ENCODE measurements around the gene WTIP. TPM values are rescaled to one million over a fixed set of nuclear protein-coding genes. Genes with fewer than 3 reads are reported as not detected.
A peak's percentile ranks its signal among the peaks of the same experiment; 100 is the strongest.

The WTIP gene
- total and polyA plus RNA-seq, 2 of the 13 experiments (the other 11 are each of a cell fraction or from before 2014, with no cell fraction given), result 15.0 to 18.1 TPM

DNA sequence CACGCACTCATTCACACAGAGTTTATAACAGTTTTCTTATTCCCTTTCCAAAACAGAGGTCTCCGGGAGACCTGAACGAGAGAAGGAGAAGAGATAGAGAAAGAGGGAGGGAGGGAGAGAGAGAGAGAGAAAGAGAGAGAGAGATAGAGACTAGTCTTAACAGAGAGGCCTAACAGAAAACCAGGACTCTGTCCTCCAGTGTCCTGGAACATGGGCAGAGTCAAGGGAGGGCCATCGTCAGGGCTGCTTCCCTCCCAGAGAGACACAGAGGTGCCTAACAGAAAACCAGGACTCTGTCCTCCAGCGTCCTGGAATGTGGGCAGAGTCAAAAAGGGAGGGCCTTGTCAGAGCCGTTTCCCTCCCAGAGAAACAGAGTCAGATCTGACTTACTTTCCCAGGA lies 78.7 kb downstream of the WTIP start:
- no TSS peak for BruUV-seq (replicated peaks)
- Histone ChIP-seq H3K36me3 (replicated peaks in 1 of 2; ENCODE audit: control insufficient read depth in 1 of 2, insufficient read depth in 2 of 2, low read length in 2 of 2) (no peaks in the 10 kb centered on the region), H4K20me1 (ENCODE audit: insufficient read depth, low read length) (no peaks in the 10 kb centered on the region), H3K9ac (ENCODE audit: insufficient read depth, low read depth, low read length) (no peak overlapping the region), H3K79me2 (ENCODE audit: insufficient read depth, low read length) (no peaks in the 10 kb centered on the region), H3K27ac (ENCODE audit: extremely low read length, insufficient read depth, low read length) (no peak overlapping the region), H3K9me3 (ENCODE audit: low read length) (no peaks in the 10 kb centered on the region), H3K4me3 (replicated peaks in 1 of 3; ENCODE audit: insufficient read depth in 1 of 3, low read depth in 2 of 3, low read length in 3 of 3) (no peak overlapping the region), H3K4me2 (ENCODE audit: low read depth, low read length) (no peak overlapping the region), H3K4me1 (ENCODE audit: insufficient read depth, low read length) (no peaks in the 10 kb centered on the region), H3K27me3 (ENCODE audit: control insufficient read depth in 1 of 2, insufficient read depth in 2 of 2, low read length in 2 of 2) (peaks cover 3 to 26% of the 10 kb centered on the region in 2 experiments; a peak in 3 of 5 replicates), H2AFZ (ENCODE audit: low read length) (no peak overlapping the region)
- intact Hi-C loops (cut with micrococcal nuclease; ENCODE audit: unreplicated experiment), result no loop called here
- no peak for ATAC-seq
- ChIA-PET POLR2A (no interaction called here), CTCF (ENCODE audit: low intra/inter-chr PET ratio, low total read pairs) (no interaction called here)
- no peak for DNase-seq (ENCODE audit: low spot score)
- WGBS (ENCODE audit: low lambda C conversion rate), result 10% methylated on average over 6 of the region's 6 CpGs
- no peak for FAIRE-seq
- in situ Hi-C loops (cut with HindIII; ENCODE audit: extremely low pct_ligation_motif_present, low pct_unique_long_range_greater_than_20kb), result no loop called here
- no peak for TF ChIP-seq NCOR1 (IDR thresholded peaks at IDR 0.05; ENCODE audit: borderline replicate concordance, low read length)
- TF ChIP-seq, protein P1, sequence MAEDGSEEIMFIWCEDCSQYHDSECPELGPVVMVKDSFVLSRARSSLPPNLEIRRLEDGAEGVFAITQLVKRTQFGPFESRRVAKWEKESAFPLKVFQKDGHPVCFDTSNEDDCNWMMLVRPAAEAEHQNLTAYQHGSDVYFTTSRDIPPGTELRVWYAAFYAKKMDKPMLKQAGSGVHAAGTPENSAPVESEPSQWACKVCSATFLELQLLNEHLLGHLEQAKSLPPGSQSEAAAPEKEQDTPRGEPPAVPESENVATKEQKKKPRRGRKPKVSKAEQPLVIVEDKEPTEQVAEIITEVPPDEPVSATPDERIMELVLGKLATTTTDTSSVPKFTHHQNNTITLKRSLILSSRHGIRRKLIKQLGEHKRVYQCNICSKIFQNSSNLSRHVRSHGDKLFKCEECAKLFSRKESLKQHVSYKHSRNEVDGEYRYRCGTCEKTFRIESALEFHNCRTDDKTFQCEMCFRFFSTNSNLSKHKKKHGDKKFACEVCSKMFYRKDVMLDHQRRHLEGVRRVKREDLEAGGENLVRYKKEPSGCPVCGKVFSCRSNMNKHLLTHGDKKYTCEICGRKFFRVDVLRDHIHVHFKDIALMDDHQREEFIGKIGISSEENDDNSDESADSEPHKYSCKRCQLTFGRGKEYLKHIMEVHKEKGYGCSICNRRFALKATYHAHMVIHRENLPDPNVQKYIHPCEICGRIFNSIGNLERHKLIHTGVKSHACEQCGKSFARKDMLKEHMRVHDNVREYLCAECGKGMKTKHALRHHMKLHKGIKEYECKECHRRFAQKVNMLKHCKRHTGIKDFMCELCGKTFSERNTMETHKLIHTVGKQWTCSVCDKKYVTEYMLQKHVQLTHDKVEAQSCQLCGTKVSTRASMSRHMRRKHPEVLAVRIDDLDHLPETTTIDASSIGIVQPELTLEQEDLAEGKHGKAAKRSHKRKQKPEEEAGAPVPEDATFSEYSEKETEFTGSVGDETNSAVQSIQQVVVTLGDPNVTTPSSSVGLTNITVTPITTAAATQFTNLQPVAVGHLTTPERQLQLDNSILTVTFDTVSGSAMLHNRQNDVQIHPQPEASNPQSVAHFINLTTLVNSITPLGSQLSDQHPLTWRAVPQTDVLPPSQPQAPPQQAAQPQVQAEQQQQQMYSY (CRISPR knock-in tag; IDR thresholded peaks at IDR 0.05), result peak; percentile 78; the same call in 1 of the 2 replicates

Other genes with a start within 250 kb of the WTIP start
- gene GARRE1, start 227.2 kb upstream of the WTIP start, total RNA-seq (2016; rRNA removed; fragmentation: Illumina TruSeq; extraction: Trizol), result 8.0 and 8.2 TPM in 2 replicates
- gene GARRE1, start 227.2 kb upstream of the WTIP start, polyA plus RNA-seq (2011; rRNA removed), result 11.7 and 11.8 TPM in 2 replicates
- 167 and 207 TPM in 2 replicates for gene GPI, start 116.6 kb upstream of the WTIP start, total RNA-seq (2016; rRNA removed; fragmentation: Illumina TruSeq; extraction: Trizol)
- gene GPI, start 116.6 kb upstream of the WTIP start, polyA plus RNA-seq (2011; rRNA removed), result 115 and 147 TPM in 2 replicates
- 35.2 and 40.5 TPM in 2 replicates for gene PDCD2L, start 77.4 kb upstream of the WTIP start, total RNA-seq (2016; rRNA removed; fragmentation: Illumina TruSeq; extraction: Trizol)
- gene PDCD2L, start 77.4 kb upstream of the WTIP start, polyA plus RNA-seq (2011; rRNA removed), result 24.5 and 29.3 TPM in 2 replicates
- gene UBA2, start 53.4 kb upstream of the WTIP start, total RNA-seq (2016; rRNA removed; fragmentation: Illumina TruSeq; extraction: Trizol), result 222 and 327 TPM in 2 replicates
- gene UBA2, start 53.4 kb upstream of the WTIP start, polyA plus RNA-seq (2011; rRNA removed), result 117 and 172 TPM in 2 replicates
- not detected in 2 replicates for gene SCGB2B2, start 195.4 kb downstream of the WTIP start, total RNA-seq (2016; rRNA removed; fragmentation: Illumina TruSeq; extraction: Trizol)
- 0.03 and 0.12 TPM in 2 replicates for gene SCGB2B2, start 195.4 kb downstream of the WTIP start, polyA plus RNA-seq (2011; rRNA removed)
- gene ZNF302, start 195.9 kb downstream of the WTIP start, total RNA-seq (2016; rRNA removed; fragmentation: Illumina TruSeq; extraction: Trizol), result not detected in 2 replicates
- not detected in 2 replicates for gene ZNF302, start 195.9 kb downstream of the WTIP start, polyA plus RNA-seq (2011; rRNA removed)